Keratinocyte (primary cell): Measurements from ENCODE around the gene TEKT3. TPM values are rescaled to one million over a fixed set of nuclear protein-coding genes. Genes with fewer than 3 reads are reported as not detected.

ENCODE experiments used
- DNase-seq: peaks from one replicate; pipeline ENCODE4 v3.0.0-alpha.2; 2011; ENCODE audit warnings: low read depth, missing footprints, low spot score
- FAIRE-seq: peaks from 2 replicates; lab custom pipeline; 2011; peaks lifted over from hg19 to GRCh38; lab: Jason Lieb, UNC
- H2AFZ ChIP-seq: 2 replicates; pipeline ENCODE4 v1.6.0; 2012; ENCODE audit warnings: low read length, control low read depth, inconsistent platforms; ENCODE audit not compliant: control insufficient read depth
- H3K27ac ChIP-seq: 2 replicates; pipeline ENCODE4 v1.5.1; 2011; ENCODE audit warnings: low read length; ENCODE audit not compliant: control insufficient read depth, insufficient read depth
- H3K27me3 ChIP-seq: 3 replicates; pipeline ENCODE4 v1.6.0; 2011; ENCODE audit warnings: low read length; ENCODE audit not compliant: control insufficient read depth, insufficient read depth; ENCODE audit errors: extremely low read depth
- H3K36me3 ChIP-seq, 2 experiments: 2 replicates in 1 of 2; 3 replicates in 1 of 2; pipeline ENCODE4 v1.5.1; 2011; ENCODE audit warnings: low read length in 2 of 2, mild to moderate bottlenecking in 1 of 2; ENCODE audit not compliant: control insufficient read depth in 2 of 2, insufficient read depth in 2 of 2; ENCODE audit errors: extremely low read depth in 1 of 2
- H3K4me1 ChIP-seq: 3 replicates; pipeline ENCODE4 v1.5.1; 2011; ENCODE audit warnings: low read length; ENCODE audit not compliant: control insufficient read depth, insufficient read depth; ENCODE audit errors: extremely low read depth
- H3K4me2 ChIP-seq: 3 replicates; pipeline ENCODE4 v1.6.0; 2011; ENCODE audit warnings: low read depth, low read length; ENCODE audit not compliant: control insufficient read depth, insufficient read depth; ENCODE audit errors: extremely low read depth
- H3K4me3 ChIP-seq, 3 experiments: fragments of 200-600 bp in 1 of 3; sonication (generic) in 1 of 3; 2 replicates in 2 of 3; 3 replicates in 1 of 3; pipeline ENCODE4 v1.5.1; 2011 to 2016; ENCODE audit warnings: low read length in 3 of 3, mild to moderate bottlenecking in 3 of 3, control low read depth in 2 of 3, inconsistent platforms in 1 of 3, low read depth in 1 of 3, mixed read lengths in 1 of 3, mixed run types in 1 of 3, moderate library complexity in 1 of 3; ENCODE audit not compliant: control insufficient read depth in 2 of 3, insufficient read depth in 2 of 3; ENCODE audit errors: extremely low read depth in 1 of 3
- H3K79me2 ChIP-seq: 2 replicates; pipeline ENCODE4 v1.6.0; 2012; ENCODE audit warnings: low read length; ENCODE audit not compliant: control insufficient read depth, insufficient read depth
- H3K9ac ChIP-seq: 3 replicates; pipeline ENCODE4 v1.6.0; 2011; ENCODE audit warnings: low read length; ENCODE audit not compliant: control insufficient read depth, insufficient read depth; ENCODE audit errors: extremely low read depth
- H3K9me1 ChIP-seq: 3 replicates; pipeline ENCODE4 v1.6.0; 2011; ENCODE audit warnings: low read length; ENCODE audit not compliant: control insufficient read depth, insufficient read depth; ENCODE audit errors: extremely low read depth
- H3K9me3 ChIP-seq: 2 replicates; pipeline ENCODE4 v1.5.1; 2012; ENCODE audit warnings: low read depth, low read length; ENCODE audit not compliant: control insufficient read depth
- H4K20me1 ChIP-seq: 3 replicates; pipeline ENCODE4 v1.6.0; 2011; ENCODE audit warnings: low read length; ENCODE audit not compliant: control insufficient read depth, insufficient read depth; ENCODE audit errors: extremely low read depth
- EZH2 ChIP-seq: IDR thresholded peaks from one replicate; pipeline ENCODE4 v1.6.1; 2012; ENCODE audit warnings: inconsistent platforms, mild to moderate bottlenecking, low read length, moderate library complexity
- dilution Hi-C: fragments of 300-500 bp; cut with MboI; formaldehyde crosslinking; loops from one replicate; pipeline ENCODE4 v1.7.0; 2020; ENCODE audit warnings: low sequenced_read_pairs; ENCODE audit not compliant: extremely low pct_ligation_motif_present
- polyA plus RNA-seq, 5 experiments: library from polyadenylated mRNA; depleted of rRNA in 3 of 5; stranded (reverse) in 3 of 5; stranded (forward) in 1 of 5; unstranded in 1 of 5; fragments of >200 nt; gene quantifications; 1 replicate in 1 of 5; 2 replicates in 3 of 5; 3 replicates in 1 of 5; pipeline versions ENCODE4 v1.2.1 to v1.2.3, GENCODE V29; 2011 to 2012; ENCODE audit warnings: missing spikeins in 2 of 5, low read depth in 1 of 5, low replicate concordance in 1 of 5
- TF ChIP-seq, protein P1 (sequence below), 3 experiments: IDR thresholded peaks in 1 of 3; conservative IDR thresholded peaks in 1 of 3; optimal IDR thresholded peaks in 1 of 3; 2 replicates in 2 of 3; 3 replicates in 1 of 3; pipeline versions ENCODE3 to v1.5.1; 2011; ENCODE audit warnings: low read length in 3 of 3, mild to moderate bottlenecking in 3 of 3, moderate library complexity in 2 of 3, control low read depth in 1 of 3, inconsistent platforms in 1 of 3; ENCODE audit not compliant: insufficient read depth in 2 of 3; ENCODE audit errors: extremely low read depth in 1 of 3

TEKT3 gene
- polyA plus RNA-seq, 1 donor (not counting 4 experiments of a cell fraction or from before 2014, with no cell fraction given), result 0.16 TPM

DNA sequence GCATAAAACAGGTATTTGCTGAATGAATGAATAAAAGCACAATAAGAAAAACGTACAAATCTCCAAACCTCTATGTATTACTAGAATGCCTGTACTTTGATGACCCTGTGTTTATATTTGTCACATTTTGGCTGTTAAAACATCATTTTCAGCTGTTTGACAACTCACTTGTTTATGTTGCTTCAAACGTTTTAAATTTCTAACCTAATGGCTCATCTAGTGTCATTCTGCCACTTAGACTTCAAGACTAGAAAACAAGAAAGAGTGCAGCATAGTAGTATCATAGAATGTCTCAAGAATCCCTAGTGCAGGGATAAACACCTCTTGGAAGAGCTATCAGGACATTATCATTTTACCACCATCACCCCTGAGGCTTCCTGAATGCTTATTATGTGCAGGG, 56.9 kb downstream of the TEKT3 start:
- no peak for DNase-seq
- H3K79me2 ChIP-seq, result no peaks in the 10 kb centered on the region
- H3K27ac ChIP-seq, result no peak overlapping the region
- no peaks in the 10 kb centered on the region for H3K9me1 ChIP-seq
- H3K9me3 ChIP-seq, result no peaks in the 10 kb centered on the region
- TF ChIP-seq EZH2, result no peak
- TF ChIP-seq, protein P1, sequence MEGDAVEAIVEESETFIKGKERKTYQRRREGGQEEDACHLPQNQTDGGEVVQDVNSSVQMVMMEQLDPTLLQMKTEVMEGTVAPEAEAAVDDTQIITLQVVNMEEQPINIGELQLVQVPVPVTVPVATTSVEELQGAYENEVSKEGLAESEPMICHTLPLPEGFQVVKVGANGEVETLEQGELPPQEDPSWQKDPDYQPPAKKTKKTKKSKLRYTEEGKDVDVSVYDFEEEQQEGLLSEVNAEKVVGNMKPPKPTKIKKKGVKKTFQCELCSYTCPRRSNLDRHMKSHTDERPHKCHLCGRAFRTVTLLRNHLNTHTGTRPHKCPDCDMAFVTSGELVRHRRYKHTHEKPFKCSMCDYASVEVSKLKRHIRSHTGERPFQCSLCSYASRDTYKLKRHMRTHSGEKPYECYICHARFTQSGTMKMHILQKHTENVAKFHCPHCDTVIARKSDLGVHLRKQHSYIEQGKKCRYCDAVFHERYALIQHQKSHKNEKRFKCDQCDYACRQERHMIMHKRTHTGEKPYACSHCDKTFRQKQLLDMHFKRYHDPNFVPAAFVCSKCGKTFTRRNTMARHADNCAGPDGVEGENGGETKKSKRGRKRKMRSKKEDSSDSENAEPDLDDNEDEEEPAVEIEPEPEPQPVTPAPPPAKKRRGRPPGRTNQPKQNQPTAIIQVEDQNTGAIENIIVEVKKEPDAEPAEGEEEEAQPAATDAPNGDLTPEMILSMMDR (optimal IDR thresholded peaks at IDR 0.05 in 1 of 3, IDR thresholded peaks at IDR 0.05 in 1 of 3, conservative IDR thresholded peaks at IDR 0.05 in 1 of 3; ENCODE audit: extremely low read depth in 1 of 3, insufficient read depth in 2 of 3, low read length in 3 of 3), result no peak
- H3K27me3 ChIP-seq, result peaks cover 5% of the 10 kb centered on the region
- no peak overlapping the region for H3K4me2 ChIP-seq
- H4K20me1 ChIP-seq, result no peaks in the 10 kb centered on the region
- H2AFZ ChIP-seq, result no peak overlapping the region
- H3K36me3 ChIP-seq, result no peaks in the 10 kb centered on the region
- dilution Hi-C loops, result no loop called here
- no peak overlapping the region for H3K9ac ChIP-seq
- no peak for FAIRE-seq
- H3K4me1 ChIP-seq, result no peaks in the 10 kb centered on the region
- no peak overlapping the region for H3K4me3 ChIP-seq

DNA sequence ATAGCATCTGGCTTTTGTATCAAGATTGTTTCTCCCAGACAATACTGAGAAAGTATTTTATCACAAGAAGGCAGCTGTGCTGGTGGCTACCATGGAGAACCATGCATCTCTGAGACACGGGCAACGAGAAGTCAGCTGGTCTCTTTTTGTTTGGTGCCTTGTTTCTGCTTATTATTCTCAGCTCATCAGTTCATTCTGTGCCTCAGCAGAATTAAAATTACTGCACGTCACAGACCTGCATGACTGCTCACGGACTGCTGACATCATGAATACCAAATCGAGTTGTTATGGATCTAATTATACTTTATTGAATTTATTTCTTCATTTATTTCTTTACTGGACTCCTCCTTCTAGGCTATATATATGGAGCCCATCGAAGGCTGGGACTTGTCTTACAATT, 57.3 kb downstream of the TEKT3 start:
- Histone ChIP-seq H3K4me3 (no peak overlapping the region), H2AFZ (no peak overlapping the region), H3K9me1 (no peaks in the 10 kb centered on the region), H3K27me3 (peaks cover 5% of the 10 kb centered on the region), H3K9ac (no peak overlapping the region), H3K4me1 (no peaks in the 10 kb centered on the region), H3K9me3 (no peaks in the 10 kb centered on the region), H3K27ac (no peak overlapping the region), H4K20me1 (no peaks in the 10 kb centered on the region), H3K36me3 (no peaks in the 10 kb centered on the region), H3K4me2 (no peak overlapping the region), H3K79me2 (no peaks in the 10 kb centered on the region)
- DNase-seq (no peak), FAIRE-seq (no peak)
- dilution Hi-C loops, result no loop called here
- no peak for TF ChIP-seq EZH2

DNA sequence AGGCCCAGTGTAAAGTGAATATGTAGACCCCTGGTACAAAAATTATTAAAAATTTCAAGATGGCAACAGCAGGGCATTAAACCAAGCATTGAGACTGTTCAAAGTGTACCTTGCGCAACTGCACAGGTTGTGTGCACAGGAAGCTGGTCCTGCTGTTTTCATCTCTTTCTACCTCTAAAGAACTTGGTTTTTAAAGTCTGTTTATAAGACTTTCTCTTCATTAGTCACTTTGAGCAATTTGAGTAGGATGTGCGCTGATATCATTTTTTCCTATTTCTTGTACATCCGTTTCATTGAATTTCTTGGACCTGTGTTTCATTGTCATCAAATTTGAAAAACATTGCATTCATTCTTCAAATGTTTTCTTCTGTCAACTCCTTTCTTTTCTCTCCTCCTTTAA, 59.5 kb downstream of the TEKT3 start:
- FAIRE-seq (no peak), DNase-seq (no peak)
- no peaks in the 10 kb centered on the region for H3K9me1 ChIP-seq
- no peak overlapping the region for H3K4me3 ChIP-seq
- H3K9ac ChIP-seq, result no peak overlapping the region
- no peaks in the 10 kb centered on the region for H3K36me3 ChIP-seq
- H3K4me2 ChIP-seq, result no peak overlapping the region
- H3K4me1 ChIP-seq, result peaks cover 5% of the 10 kb centered on the region
- no peaks in the 10 kb centered on the region for H3K79me2 ChIP-seq
- dilution Hi-C loops, result no loop called here
- TF ChIP-seq, protein P1 (optimal IDR thresholded peaks at IDR 0.05 in 1 of 3, IDR thresholded peaks at IDR 0.05 in 1 of 3, conservative IDR thresholded peaks at IDR 0.05 in 1 of 3; ENCODE audit: extremely low read depth in 1 of 3, insufficient read depth in 2 of 3, low read length in 3 of 3), result no peak
- no peak for TF ChIP-seq EZH2
- H3K27ac ChIP-seq, result no peak overlapping the region
- no peak overlapping the region for H2AFZ ChIP-seq
- no peaks in the 10 kb centered on the region for H4K20me1 ChIP-seq
- H3K9me3 ChIP-seq, result no peaks in the 10 kb centered on the region
- peaks cover 5% of the 10 kb centered on the region for H3K27me3 ChIP-seq
